Mesothelial cell of epicardium (in vitro differentiated cells): ENCODE data around the gene ARL15. TPM values are rescaled to one million over a fixed set of nuclear protein-coding genes. Genes with fewer than 3 reads are reported as not detected.

Experiments used
- DNase-seq, 2 experiments: peaks; one replicate each; pipeline ENCODE4 v3.0.0; 2021; ENCODE audit warnings: low spot score in 2 of 2; ENCODE audit not compliant: unreplicated experiment in 2 of 2
- H3K27ac Mint-ChIP-seq: 2 replicates; pipeline ENCODE4 v1.8.0; 2021; ENCODE audit warnings: mixed read lengths
- H3K27me3 Mint-ChIP-seq: 2 replicates; pipeline ENCODE4 v1.8.0; 2021; ENCODE audit warnings: low read depth, mixed read lengths
- H3K36me3 Mint-ChIP-seq: 2 replicates; pipeline ENCODE4 v1.8.0; 2021; ENCODE audit warnings: mixed read lengths
- H3K4me1 Mint-ChIP-seq: 2 replicates; pipeline ENCODE4 v1.8.0; 2021; ENCODE audit warnings: mixed read lengths
- H3K4me3 Mint-ChIP-seq: 2 replicates; pipeline ENCODE4 v1.8.0; 2021; ENCODE audit warnings: mild to moderate bottlenecking, moderate library complexity, mixed read lengths
- H3K9me3 Mint-ChIP-seq: 2 replicates; pipeline ENCODE4 v1.8.0; 2021; ENCODE audit warnings: mixed read lengths
- CTCF ChIP-seq: fragments of 200-600 bp; sonication (generic); IDR thresholded peaks from one replicate; pipeline ENCODE4 v1.5.0; 2021; ENCODE audit warnings: antibody characterized with exemption; ENCODE audit not compliant: unreplicated experiment
- total RNA-seq: library from RNA; stranded (reverse); gene quantifications from 3 replicates; pipeline ENCODE4 v1.2.1, GENCODE V29; 2021

ARL15 gene
- total RNA-seq, 1 donor from 2014 or later = 24.8 TPM

DNA sequence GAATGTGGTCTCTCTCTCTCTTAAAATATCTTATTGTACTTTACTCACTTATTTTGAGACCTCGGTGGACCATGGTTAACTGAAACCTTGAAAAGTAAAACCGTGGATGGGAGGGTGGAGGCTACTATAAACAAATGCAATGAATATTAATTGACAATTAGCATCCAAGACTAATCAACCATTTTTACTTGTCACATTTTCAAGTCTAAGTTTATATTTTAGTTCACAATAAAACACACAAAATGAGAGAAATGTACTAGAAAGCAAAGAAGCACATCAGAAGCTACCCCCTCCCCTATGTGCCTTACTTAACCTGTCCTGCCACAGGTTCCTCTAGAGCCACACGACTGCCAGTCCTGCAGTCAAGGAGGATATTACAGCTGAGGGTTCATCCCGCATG, 4.6 kb downstream of the ARL15 start:
- no peaks in the 10 kb centered on the region for H3K36me3 Mint-ChIP-seq
- no peak overlapping the region for H3K27ac Mint-ChIP-seq
- no peak for TF ChIP-seq CTCF
- H3K4me3 Mint-ChIP-seq = no peak overlapping the region
- H3K27me3 Mint-ChIP-seq = no peaks in the 10 kb centered on the region
- DNase-seq = no peak
- H3K9me3 Mint-ChIP-seq = no peaks in the 10 kb centered on the region
- H3K4me1 Mint-ChIP-seq = peaks cover 11% of the 10 kb centered on the region

- no peak for DNase-seq
- no peak overlapping the region for H3K4me3 Mint-ChIP-seq
- no peaks in the 10 kb centered on the region for H3K9me3 Mint-ChIP-seq
- H3K4me1 Mint-ChIP-seq = peaks cover 4% of the 10 kb centered on the region
- no peak overlapping the region for H3K27ac Mint-ChIP-seq
- H3K36me3 Mint-ChIP-seq = no peaks in the 10 kb centered on the region
- TF ChIP-seq CTCF = no peak
- H3K27me3 Mint-ChIP-seq = no peaks in the 10 kb centered on the region
These were observed 6.3 kb downstream of the ARL15 start for GRCh38 chr5:54304040-54304439.

GRCh38 chr5:54302267-54302687, 8.1 kb downstream of the ARL15 start:
- Mint-ChIP-seq H3K27ac (no peak overlapping the region), H3K9me3 (no peaks in the 10 kb centered on the region), H3K4me3 (no peak overlapping the region), H3K4me1 (no peaks in the 10 kb centered on the region), H3K27me3 (no peaks in the 10 kb centered on the region), H3K36me3 (no peaks in the 10 kb centered on the region)
- DNase-seq = no peak
- TF ChIP-seq CTCF = no peak

DNA sequence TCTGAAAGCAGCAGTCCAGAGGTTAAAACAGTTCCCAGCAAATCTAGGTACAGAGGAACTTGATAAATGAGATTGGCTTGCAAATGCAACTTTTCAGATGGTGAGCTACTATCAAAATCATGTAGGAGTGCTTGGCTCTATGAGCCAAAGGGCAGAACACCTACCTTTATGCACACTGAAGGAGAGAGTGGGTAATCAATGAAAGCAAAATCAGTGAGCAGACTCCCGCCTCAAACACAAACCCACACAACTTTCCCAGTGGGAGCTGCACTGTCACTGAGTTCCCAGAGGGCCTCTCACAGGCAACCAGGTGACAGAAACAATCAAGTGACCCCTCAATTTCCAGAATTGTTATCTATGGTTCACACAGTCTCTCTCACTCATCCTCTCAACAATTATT, 8.5 kb downstream of the ARL15 start:
- Mint-ChIP-seq H3K4me1 (no peaks in the 10 kb centered on the region), H3K36me3 (no peaks in the 10 kb centered on the region), H3K27ac (no peak overlapping the region), H3K4me3 (no peak overlapping the region), H3K27me3 (no peaks in the 10 kb centered on the region), H3K9me3 (no peaks in the 10 kb centered on the region)
- TF ChIP-seq CTCF = no peak
- DNase-seq = no peak

GRCh38 chr5:54301220-54301619, 9.2 kb downstream of the ARL15 start:
- DNase-seq = no peak
- no peaks in the 10 kb centered on the region for H3K4me1 Mint-ChIP-seq
- TF ChIP-seq CTCF = no peak
- no peak overlapping the region for H3K4me3 Mint-ChIP-seq
- no peaks in the 10 kb centered on the region for H3K36me3 Mint-ChIP-seq
- H3K27ac Mint-ChIP-seq = no peak overlapping the region
- H3K27me3 Mint-ChIP-seq = no peaks in the 10 kb centered on the region
- no peaks in the 10 kb centered on the region for H3K9me3 Mint-ChIP-seq

DNA sequence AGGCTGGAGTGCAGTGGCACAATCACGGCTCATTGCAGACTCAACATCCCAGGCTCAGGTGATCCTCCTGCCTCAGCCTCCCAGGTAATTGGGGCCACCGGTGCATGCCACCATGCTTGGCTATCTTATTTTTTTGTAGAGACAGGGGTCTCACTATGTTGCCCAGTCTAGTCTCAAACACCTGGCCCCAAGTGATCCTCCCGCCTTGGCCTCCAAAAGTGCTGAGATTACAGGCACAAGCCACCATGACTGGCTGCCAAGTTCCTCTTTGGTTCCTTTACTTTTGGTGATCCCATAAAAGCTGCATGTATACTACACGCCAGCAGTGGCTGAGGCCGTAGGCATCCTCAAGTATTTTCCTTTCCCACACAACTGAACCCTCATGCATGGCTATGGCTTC, 11.4 kb downstream of the ARL15 start:
- no peaks in the 10 kb centered on the region for H3K27me3 Mint-ChIP-seq
- DNase-seq = no peak
- no peaks in the 10 kb centered on the region for H3K36me3 Mint-ChIP-seq
- H3K4me3 Mint-ChIP-seq = no peak overlapping the region
- no peaks in the 10 kb centered on the region for H3K9me3 Mint-ChIP-seq
- H3K4me1 Mint-ChIP-seq = peaks cover 13% of the 10 kb centered on the region
- no peak for TF ChIP-seq CTCF
- H3K27ac Mint-ChIP-seq = no peak overlapping the region
